Endodermal cell (in vitro differentiated cells): ENCODE results near the gene CYP17A1. TPM values are rescaled to one million over a fixed set of nuclear protein-coding genes. Genes with fewer than 3 reads are reported as not detected.

Experiments used
- DNase-seq: peaks from one replicate; pipeline ENCODE4 v3.0.0-alpha.2; 2017
- H3K27ac ChIP-seq: 2 replicates; pipeline ENCODE4 v1.5.1; 2013; ENCODE audit warnings: mild to moderate bottlenecking, low read depth, low read length, moderate library complexity
- H3K27me3 ChIP-seq: 2 replicates; pipeline ENCODE4 v1.6.1; 2013; ENCODE audit warnings: mild to moderate bottlenecking, low read length, moderate library complexity; ENCODE audit not compliant: insufficient read depth, control insufficient read depth, poor library complexity, severe bottlenecking
- H3K36me3 ChIP-seq: 2 replicates; pipeline ENCODE4 v1.7.0; 2013; ENCODE audit warnings: mild to moderate bottlenecking, low read length, moderate library complexity; ENCODE audit not compliant: control insufficient read depth, insufficient read depth
- H3K4me1 ChIP-seq: one replicate; pipeline ENCODE4 v1.7.0; 2013; ENCODE audit warnings: low read length; ENCODE audit not compliant: control insufficient read depth, insufficient read depth
- H3K4me3 ChIP-seq: 2 replicates; pipeline ENCODE4 v1.5.1; 2013; ENCODE audit warnings: mild to moderate bottlenecking, low read length, moderate library complexity
- H3K9ac ChIP-seq: 2 replicates; pipeline ENCODE4 v1.6.1; 2013; ENCODE audit warnings: mild to moderate bottlenecking, low read length, moderate library complexity; ENCODE audit not compliant: poor library complexity, severe bottlenecking; ENCODE audit errors: extremely low read depth
- H3K9me3 ChIP-seq: 2 replicates; pipeline ENCODE4 v1.6.1; 2013; ENCODE audit warnings: mild to moderate bottlenecking, low read length, moderate library complexity; ENCODE audit not compliant: control insufficient read depth
- H3K27ac Mint-ChIP-seq: 2 replicates; pipeline ENCODE4 v1.8.0; 2020; ENCODE audit warnings: mixed read lengths
- H3K27me3 Mint-ChIP-seq: 2 replicates; pipeline ENCODE4 v1.8.0; 2021; ENCODE audit warnings: mild to moderate bottlenecking, mixed read lengths; ENCODE audit not compliant: insufficient read depth
- H3K36me3 Mint-ChIP-seq: 2 replicates; pipeline ENCODE4 v1.8.0; 2020; ENCODE audit warnings: low read depth, mixed read lengths
- H3K4me1 Mint-ChIP-seq: 2 replicates; pipeline ENCODE4 v1.8.0; 2020; ENCODE audit warnings: mixed read lengths
- H3K4me3 Mint-ChIP-seq: 2 replicates; pipeline ENCODE4 v1.8.0; 2020; ENCODE audit warnings: mild to moderate bottlenecking, moderate library complexity, mixed read lengths
- H3K9me3 Mint-ChIP-seq: 2 replicates; pipeline ENCODE4 v1.8.0; 2020; ENCODE audit warnings: mild to moderate bottlenecking, mixed read lengths
- CTCF ChIP-seq: fragments of 200-600 bp; sonication (generic); conservative IDR thresholded peaks from 2 replicates; pipeline ENCODE4 v1.5.0; 2021; ENCODE audit warnings: antibody characterized with exemption, mild to moderate bottlenecking
- WGBS, 2 experiments: methylation state at CpG; one replicate each; pipeline versions ENCODE4 v1.1.5 to v1.1.7; 2013; ENCODE audit warnings: missing lambda C conversion rate in 2 of 2, mixed read lengths in 1 of 2; ENCODE audit not compliant: insufficient coverage in 1 of 2, insufficient read length in 1 of 2; 5-methylcytosine and 5-hydroxymethylcytosine counted together
- total RNA-seq, 2 donors: library from RNA; stranded (reverse); fragmentation: NEBNext Ultra II Directional in 1 of 2; extraction: Animal tissue kit (Norgen Biotek cat#: 25700) in 1 of 2; gene quantifications; 2 replicates in 1 of 2; 3 replicates in 1 of 2; pipeline ENCODE4 v1.2.1, GENCODE V29; 2021

CYP17A1 gene
- total RNA-seq, 2 donors from 2014 or later = not detected

DNA sequence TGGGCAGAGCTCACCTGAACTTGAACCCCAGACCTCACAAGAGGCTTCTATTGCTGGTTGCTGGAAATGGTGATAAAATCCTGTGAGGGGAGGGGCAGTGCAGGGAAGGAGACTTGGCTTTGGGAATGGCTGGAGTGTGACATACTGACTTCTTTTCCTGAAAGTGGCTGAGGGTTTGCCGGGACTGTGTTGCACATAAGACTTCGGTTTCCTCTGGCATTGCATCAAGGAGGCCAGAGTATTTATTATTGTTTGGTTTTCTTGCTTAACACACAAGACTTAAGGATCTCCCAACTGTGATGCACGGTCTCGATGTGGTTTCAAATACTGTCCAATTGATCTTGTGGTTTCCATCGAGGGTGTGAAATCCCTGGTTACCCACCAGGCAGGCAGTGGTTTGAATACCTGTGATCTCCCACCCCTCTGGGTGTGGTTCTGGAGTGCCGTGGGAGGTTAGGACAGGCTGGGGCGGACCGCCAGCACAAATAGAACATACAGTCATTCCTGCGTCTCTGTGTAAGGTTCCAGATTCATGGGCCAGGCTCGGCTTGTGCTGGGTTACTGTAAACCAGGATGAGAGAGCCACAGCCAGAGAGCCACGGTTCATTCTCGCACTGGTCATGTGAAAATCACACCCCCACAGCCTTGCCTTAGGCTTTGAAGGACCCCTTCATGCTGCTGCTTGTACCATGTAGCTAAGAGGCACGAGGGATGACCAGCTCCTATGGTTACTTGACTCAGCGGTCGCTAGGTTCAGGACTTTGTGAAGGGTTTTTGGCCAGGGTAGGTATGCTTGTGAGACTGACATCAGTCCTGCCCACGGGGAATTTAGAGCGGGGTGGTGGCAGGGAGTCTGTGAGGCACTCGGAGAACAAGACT lies 54.3 kb downstream of the CYP17A1 start:
- no peak for TF ChIP-seq CTCF
- DNase-seq = no peak
- Histone ChIP-seq H3K36me3 (no peaks in the 10 kb centered on the region), H3K4me3 (no peak overlapping the region), H3K9ac (no peak overlapping the region), H3K4me1 (peaks cover 13% of the 10 kb centered on the region), H3K27ac (no peak overlapping the region), H3K9me3 (no peaks in the 10 kb centered on the region), H3K27me3 (no peaks in the 10 kb centered on the region)
- Mint-ChIP-seq H3K27ac (no peak overlapping the region), H3K36me3 (no peaks in the 10 kb centered on the region), H3K27me3 (no peaks in the 10 kb centered on the region), H3K4me1 (peaks cover 40% of the 10 kb centered on the region), H3K9me3 (no peaks in the 10 kb centered on the region), H3K4me3 (no peak overlapping the region)
- WGBS, 2 experiments = 90 to 91% methylated on average over 12 to 18 of the region's 18 CpGs

DNA sequence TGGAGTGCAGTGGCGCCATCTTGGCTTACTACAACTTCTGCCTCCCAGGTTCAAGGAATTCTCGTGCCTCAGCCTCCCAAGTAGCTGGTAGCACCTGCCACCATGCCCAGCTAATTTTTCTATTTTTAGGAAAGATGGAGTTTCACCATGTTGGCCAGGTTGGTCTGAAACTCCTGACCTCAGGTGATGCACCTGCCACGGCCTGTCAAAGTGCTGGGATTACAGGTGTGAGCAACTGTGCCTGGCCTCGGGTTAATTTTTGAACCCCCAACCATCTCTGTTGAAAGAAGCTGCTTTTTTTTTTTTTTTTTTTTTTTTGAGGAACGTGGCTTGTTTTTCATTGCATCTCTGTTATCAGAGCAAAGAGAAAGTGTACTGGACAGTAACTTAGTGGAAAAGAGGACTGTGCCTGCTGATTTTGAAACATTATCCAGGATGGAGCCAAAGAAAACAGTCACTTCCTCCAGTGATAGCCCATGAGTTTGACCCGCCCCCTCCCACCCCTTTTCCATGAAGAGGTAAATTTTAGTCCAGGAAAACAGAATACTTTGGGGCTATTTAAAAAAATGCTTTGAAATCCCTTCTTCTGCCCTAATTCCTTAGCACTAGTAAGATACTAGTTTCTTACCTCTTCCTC lies 55.2 kb downstream of the CYP17A1 start:
- Mint-ChIP-seq H3K4me3 (no peak overlapping the region), H3K9me3 (no peaks in the 10 kb centered on the region), H3K36me3 (no peaks in the 10 kb centered on the region), H3K27ac (no peak overlapping the region), H3K27me3 (no peaks in the 10 kb centered on the region), H3K4me1 (peaks cover 46% of the 10 kb centered on the region)
- DNase-seq = no peak
- Histone ChIP-seq H3K27ac (no peak overlapping the region), H3K4me3 (no peak overlapping the region), H3K9ac (no peak overlapping the region), H3K36me3 (no peaks in the 10 kb centered on the region), H3K9me3 (no peaks in the 10 kb centered on the region), H3K4me1 (peaks cover 15% of the 10 kb centered on the region), H3K27me3 (no peaks in the 10 kb centered on the region)
- TF ChIP-seq CTCF = no peak
- 90 to 91% methylated on average over 2 to 6 of the region's 6 CpGs for WGBS, 2 experiments

DNA sequence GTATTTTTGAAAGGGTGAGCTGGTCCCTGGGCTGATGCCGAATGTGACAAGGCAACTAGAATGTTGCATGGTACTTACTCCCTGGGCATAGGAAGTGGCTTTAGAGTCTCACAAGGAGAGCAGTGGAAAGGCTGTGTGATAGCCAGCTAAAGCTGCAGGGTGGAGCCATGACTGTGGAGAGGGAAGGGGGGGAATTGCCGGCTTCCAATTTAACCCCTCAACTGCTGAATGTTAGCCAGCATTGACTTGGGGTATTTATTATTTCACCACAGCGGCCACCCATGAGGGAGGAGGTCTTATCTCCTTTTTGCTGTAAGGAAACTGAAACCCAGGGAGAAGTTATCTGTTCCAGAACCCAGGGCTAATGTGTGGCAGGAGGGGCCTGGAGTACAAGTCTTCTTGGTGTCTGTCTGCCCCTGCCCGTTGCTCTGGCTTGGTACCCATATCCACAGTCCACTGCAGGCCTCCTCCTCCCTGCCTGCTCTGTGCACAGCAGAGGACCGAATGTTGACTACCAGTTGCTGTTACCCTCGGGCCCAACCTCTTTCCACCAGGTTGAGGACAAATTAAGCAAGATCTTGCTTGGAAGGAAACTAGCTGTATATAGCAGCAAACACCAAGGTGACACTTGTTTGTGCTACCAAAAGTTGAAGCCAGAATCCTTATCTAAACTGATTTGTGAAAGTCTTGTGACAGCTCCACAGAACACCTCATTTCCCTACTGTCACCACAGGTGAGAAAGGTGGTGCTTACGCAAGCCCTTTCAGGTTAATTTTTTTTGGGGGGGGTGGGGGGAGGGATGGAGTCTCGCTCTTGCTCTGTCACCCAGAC lies 55.9 kb downstream of the CYP17A1 start:
- Mint-ChIP-seq H3K4me3 (no peak overlapping the region), H3K9me3 (no peaks in the 10 kb centered on the region), H3K36me3 (no peaks in the 10 kb centered on the region), H3K4me1 (peaks cover 53% of the 10 kb centered on the region), H3K27ac (no peak overlapping the region), H3K27me3 (no peaks in the 10 kb centered on the region)
- no peak overlapping the region for H3K27ac ChIP-seq
- peaks cover 22% of the 10 kb centered on the region for H3K4me1 ChIP-seq
- peak; percentile 79 for DNase-seq
- no peak for TF ChIP-seq CTCF
- no peaks in the 10 kb centered on the region for H3K36me3 ChIP-seq
- H3K27me3 ChIP-seq = no peaks in the 10 kb centered on the region
- no peaks in the 10 kb centered on the region for H3K9me3 ChIP-seq
- no peak overlapping the region for H3K4me3 ChIP-seq
- H3K9ac ChIP-seq = no peak overlapping the region
- 33 to 66% methylated on average over 5 to 7 of the region's 8 CpGs for WGBS, 2 experiments
